ENCODE results near the gene MED27. TPM values are rescaled to one million over a fixed set of nuclear protein-coding genes. Genes with fewer than 3 reads are reported as not detected.

The MED27 gene
- total and polyA plus RNA-seq, 2 experiments from 2014 or later: 18.3 to 69.2 TPM

DNA sequence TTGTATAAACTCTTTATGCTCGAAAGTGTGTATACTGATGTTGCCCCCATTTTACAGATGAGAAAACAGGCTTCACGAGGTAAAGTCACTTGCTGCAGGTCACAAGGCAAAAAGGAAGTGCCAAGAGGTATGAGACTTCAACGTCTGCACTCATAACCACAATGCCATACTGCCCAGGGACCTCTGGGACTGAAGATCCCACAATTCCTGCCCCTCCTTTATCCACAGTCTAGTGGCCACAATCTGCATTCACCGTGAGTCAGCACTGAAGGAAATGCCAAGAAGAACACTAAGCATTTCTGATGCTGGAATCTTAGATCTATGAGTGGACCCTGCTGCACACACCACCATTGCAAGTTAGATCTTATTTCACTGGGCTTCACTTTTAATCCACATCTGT is 37.3 kb downstream of the MED27 start:
- Histone ChIP-seq H3K9me3 (ENCODE audit: low read depth) (no peaks in the 10 kb centered on the region), H3K4me3 (no peak overlapping the region), H3K4me1 (ENCODE audit: low read depth) (peaks cover 32% of the 10 kb centered on the region), H3K27me3 (no peaks in the 10 kb centered on the region), H3K36me3 (no peaks in the 10 kb centered on the region), H3K27ac (no peak overlapping the region)
- peak in 1 of 2 donors; percentile 88 for DNase-seq (ENCODE audit: low read depth in 1 of 2, low spot score in 1 of 2)
- TF ChIP-seq, protein P1, sequence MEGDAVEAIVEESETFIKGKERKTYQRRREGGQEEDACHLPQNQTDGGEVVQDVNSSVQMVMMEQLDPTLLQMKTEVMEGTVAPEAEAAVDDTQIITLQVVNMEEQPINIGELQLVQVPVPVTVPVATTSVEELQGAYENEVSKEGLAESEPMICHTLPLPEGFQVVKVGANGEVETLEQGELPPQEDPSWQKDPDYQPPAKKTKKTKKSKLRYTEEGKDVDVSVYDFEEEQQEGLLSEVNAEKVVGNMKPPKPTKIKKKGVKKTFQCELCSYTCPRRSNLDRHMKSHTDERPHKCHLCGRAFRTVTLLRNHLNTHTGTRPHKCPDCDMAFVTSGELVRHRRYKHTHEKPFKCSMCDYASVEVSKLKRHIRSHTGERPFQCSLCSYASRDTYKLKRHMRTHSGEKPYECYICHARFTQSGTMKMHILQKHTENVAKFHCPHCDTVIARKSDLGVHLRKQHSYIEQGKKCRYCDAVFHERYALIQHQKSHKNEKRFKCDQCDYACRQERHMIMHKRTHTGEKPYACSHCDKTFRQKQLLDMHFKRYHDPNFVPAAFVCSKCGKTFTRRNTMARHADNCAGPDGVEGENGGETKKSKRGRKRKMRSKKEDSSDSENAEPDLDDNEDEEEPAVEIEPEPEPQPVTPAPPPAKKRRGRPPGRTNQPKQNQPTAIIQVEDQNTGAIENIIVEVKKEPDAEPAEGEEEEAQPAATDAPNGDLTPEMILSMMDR (IDR thresholded peaks at IDR 0.05; ENCODE audit: low read depth, low read length): no peak

DNA sequence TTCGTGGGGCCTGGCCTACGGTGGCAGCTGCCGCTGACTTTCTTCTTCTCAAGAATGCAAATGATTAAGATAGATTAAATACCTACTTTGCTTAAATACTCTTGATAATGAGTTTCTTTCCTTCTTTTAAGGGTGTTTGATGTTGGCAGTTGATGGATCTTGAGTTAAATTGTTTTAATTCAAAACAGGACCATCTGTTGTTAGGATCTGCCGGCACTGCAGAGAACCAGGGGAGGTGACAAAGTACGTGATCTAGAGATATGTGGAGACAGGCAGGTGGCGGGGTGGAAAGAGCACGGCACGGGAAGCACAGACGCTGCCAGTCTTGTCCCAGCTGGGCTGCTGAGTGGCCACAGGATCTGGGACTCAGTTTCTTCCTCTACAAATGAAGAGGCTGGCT is 37.9 kb downstream of the MED27 start:
- Histone ChIP-seq H3K4me1 (ENCODE audit: low read depth) (peaks cover 38% of the 10 kb centered on the region), H3K9me3 (ENCODE audit: low read depth) (no peaks in the 10 kb centered on the region), H3K27ac (no peak overlapping the region), H3K36me3 (no peaks in the 10 kb centered on the region), H3K27me3 (no peaks in the 10 kb centered on the region), H3K4me3 (no peak overlapping the region)
- TF ChIP-seq, protein P1 (IDR thresholded peaks at IDR 0.05; ENCODE audit: low read depth, low read length): no peak
- no peak for DNase-seq (ENCODE audit: low read depth in 1 of 2, low spot score in 1 of 2)

DNA sequence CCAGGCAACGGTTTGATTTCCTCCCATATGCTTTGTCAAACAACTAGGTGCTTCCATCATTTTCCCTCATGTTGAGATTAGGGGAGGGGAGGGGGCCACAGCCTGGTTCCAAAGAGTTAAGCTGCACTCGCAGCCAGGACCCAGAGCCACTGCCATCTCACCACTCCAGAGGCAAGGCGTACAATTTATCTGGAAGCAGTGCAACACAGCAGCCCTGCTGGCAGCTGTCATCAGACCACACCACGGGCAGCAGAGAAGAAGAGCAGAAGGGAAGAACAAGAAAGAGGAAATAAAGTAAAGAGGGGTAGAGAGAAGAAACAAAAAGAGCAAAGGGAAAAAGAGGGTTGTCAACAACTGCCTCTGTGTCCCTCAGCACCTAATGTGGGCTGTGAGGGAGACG is 38.9 kb downstream of the MED27 start:
- Histone ChIP-seq H3K9me3 (ENCODE audit: low read depth) (no peaks in the 10 kb centered on the region), H3K27me3 (no peaks in the 10 kb centered on the region), H3K27ac (peak overlapping the region; percentile 49), H3K4me3 (no peak overlapping the region), H3K4me1 (ENCODE audit: low read depth) (peaks cover 43% of the 10 kb centered on the region), H3K36me3 (no peaks in the 10 kb centered on the region)
- DNase-seq (ENCODE audit: low read depth in 1 of 2, low spot score in 1 of 2): peak in 1 of 2 donors; percentile 24
- TF ChIP-seq, protein P1 (IDR thresholded peaks at IDR 0.05; ENCODE audit: low read depth, low read length): no peak

DNA sequence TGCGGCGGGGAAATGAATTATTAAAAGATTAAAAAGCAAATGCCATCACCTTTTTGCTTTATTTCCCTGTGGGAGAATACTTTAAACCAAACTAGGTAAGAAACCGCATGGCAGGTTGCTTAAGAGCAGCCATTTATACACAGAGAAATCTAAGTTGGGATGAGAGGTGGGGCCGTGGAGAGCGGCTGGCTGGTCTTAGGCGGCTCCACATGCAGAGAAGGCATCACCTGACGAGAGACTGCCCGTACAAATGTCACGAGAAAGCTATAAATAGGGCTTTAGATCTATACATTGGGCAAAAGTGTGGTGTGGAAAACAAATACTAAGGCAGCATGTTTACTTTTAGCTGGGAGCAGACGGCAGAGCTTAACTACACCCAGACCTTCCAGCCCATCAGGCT is 39.4 kb downstream of the MED27 start:
- TF ChIP-seq, protein P1 (IDR thresholded peaks at IDR 0.05; ENCODE audit: low read depth, low read length): no peak
- DNase-seq (ENCODE audit: low read depth in 1 of 2, low spot score in 1 of 2): no peak
- H3K36me3 ChIP-seq: no peaks in the 10 kb centered on the region
- H3K27me3 ChIP-seq: no peaks in the 10 kb centered on the region
- peak overlapping the region; percentile 49 for H3K27ac ChIP-seq
- H3K4me3 ChIP-seq: no peak overlapping the region
- H3K9me3 ChIP-seq (ENCODE audit: low read depth): no peaks in the 10 kb centered on the region
- H3K4me1 ChIP-seq (ENCODE audit: low read depth): peaks cover 43% of the 10 kb centered on the region

DNA sequence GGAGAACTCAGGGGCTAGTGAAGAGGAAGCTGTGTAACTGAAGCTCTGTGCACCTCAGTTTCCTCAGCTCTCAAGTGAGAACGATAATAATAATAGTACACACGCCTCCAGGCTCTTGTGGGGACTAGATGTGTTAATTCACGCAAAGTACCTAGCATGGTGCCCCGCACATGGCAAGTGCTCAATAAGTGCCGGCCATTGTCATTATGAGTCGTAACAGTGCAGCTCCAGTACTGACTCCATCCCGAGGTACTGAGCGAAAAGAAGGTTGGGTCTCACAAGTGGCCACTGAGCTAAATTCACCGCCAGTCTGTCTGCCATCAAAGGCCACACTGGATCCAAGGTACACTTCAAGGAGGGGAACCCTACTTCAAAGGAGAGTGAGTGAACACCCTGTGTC is 40.4 kb downstream of the MED27 start:
- DNase-seq (ENCODE audit: low read depth in 1 of 2, low spot score in 1 of 2): no peak
- Histone ChIP-seq H3K4me1 (ENCODE audit: low read depth) (peaks cover 50% of the 10 kb centered on the region), H3K36me3 (no peaks in the 10 kb centered on the region), H3K9me3 (ENCODE audit: low read depth) (no peaks in the 10 kb centered on the region), H3K4me3 (no peak overlapping the region), H3K27me3 (no peaks in the 10 kb centered on the region), H3K27ac (no peak overlapping the region)
- TF ChIP-seq, protein P1 (IDR thresholded peaks at IDR 0.05; ENCODE audit: low read depth, low read length): no peak

DNA sequence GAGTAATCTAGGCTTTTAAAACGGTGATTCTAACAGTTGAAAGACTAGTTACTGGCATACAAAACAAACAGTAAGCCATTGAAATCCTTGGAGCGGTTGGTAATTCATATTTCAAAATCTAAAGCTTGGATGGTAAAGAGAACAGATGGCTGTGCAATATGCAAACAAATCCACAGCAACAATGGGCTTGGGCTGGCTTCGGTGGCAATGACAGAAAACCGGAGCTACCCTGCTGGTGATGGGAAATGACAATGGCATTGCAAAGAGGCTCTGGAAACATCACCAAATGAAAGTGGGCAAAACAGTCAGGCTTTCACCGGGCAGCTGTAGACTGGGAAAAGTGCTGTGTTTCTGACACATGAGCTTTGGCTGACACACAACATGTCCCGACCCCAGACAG is 42.2 kb downstream of the MED27 start:
- H3K27me3 ChIP-seq: no peaks in the 10 kb centered on the region
- no peaks in the 10 kb centered on the region for H3K9me3 ChIP-seq (ENCODE audit: low read depth)
- no peak for DNase-seq (ENCODE audit: low read depth in 1 of 2, low spot score in 1 of 2)
- TF ChIP-seq, protein P1 (IDR thresholded peaks at IDR 0.05; ENCODE audit: low read depth, low read length): no peak
- no peak overlapping the region for H3K4me3 ChIP-seq
- no peak overlapping the region for H3K27ac ChIP-seq
- no peaks in the 10 kb centered on the region for H3K36me3 ChIP-seq
- H3K4me1 ChIP-seq (ENCODE audit: low read depth): peaks cover 67% of the 10 kb centered on the region

All from cardiac muscle cell (in vitro differentiated cells and primary cell).